Activated CD8-positive, alpha-beta memory T cell treated with anti-CD3 and anti-CD28 coated beads, Interleukin-2, amount 50 U/mL, for 1 hour (primary cell): ENCODE data around the gene LRMDA.
"Not testable (repeated sequence)": the region's sequence is repeated elsewhere in the genome, so short reads cannot be mapped to it uniquely, and the experiment has no call there.

Source experiments
- DNase-seq: peaks from one replicate; pipeline ENCODE4 v3.0.0-alpha.2; 2020; ENCODE audit errors: extremely low read depth

The LRMDA gene

GRCh38 chr10:76049581-76050290, 618.3 kb downstream of the LRMDA start:
- DNase-seq = no peak

- DNase-seq = no peak
These were observed 618.8 kb downstream of the LRMDA start for GRCh38 chr10:76050291-76050625.

GRCh38 chr10:76051007-76051936, 619.8 kb downstream of the LRMDA start:
- no peak for DNase-seq

GRCh38 chr10:76052682-76053503, 621.5 kb downstream of the LRMDA start:
- DNase-seq = no peak

GRCh38 chr10:76055466-76055865, 624.0 kb downstream of the LRMDA start:
- no peak for DNase-seq

- no peak for DNase-seq
These were observed 624.5 kb downstream of the LRMDA start for GRCh38 chr10:76055963-76056362.

- not testable (repeated sequence) for DNase-seq
These were observed 629.6 kb downstream of the LRMDA start for GRCh38 chr10:76060993-76061392.

- no peak for DNase-seq
These were observed 635.0 kb downstream of the LRMDA start for GRCh38 chr10:76066457-76066856.

GRCh38 chr10:76067447-76067846, 636.0 kb downstream of the LRMDA start:
- no peak for DNase-seq

- DNase-seq = no peak
These were observed 637.4 kb downstream of the LRMDA start for GRCh38 chr10:76068856-76069255.

GRCh38 chr10:76070916-76071315, 639.5 kb downstream of the LRMDA start:
- no peak for DNase-seq

GRCh38 chr10:76071653-76072365, 640.4 kb downstream of the LRMDA start:
- no peak for DNase-seq

GRCh38 chr10:76072384-76072783, 641.0 kb downstream of the LRMDA start:
- DNase-seq = no peak

- DNase-seq = no peak
These were observed 642.1 kb downstream of the LRMDA start for GRCh38 chr10:76073524-76073923.

- no peak for DNase-seq
These were observed 643.2 kb downstream of the LRMDA start for GRCh38 chr10:76074659-76075058.

- no peak for DNase-seq
These were observed 649.0 kb downstream of the LRMDA start for GRCh38 chr10:76080451-76080850.

- no peak for DNase-seq
These were observed 649.6 kb downstream of the LRMDA start for GRCh38 chr10:76080991-76081390.

- no peak for DNase-seq
These were observed 650.8 kb downstream of the LRMDA start for GRCh38 chr10:76082232-76082631.

- DNase-seq = no peak
These were observed 651.5 kb downstream of the LRMDA start for GRCh38 chr10:76082956-76083355.

GRCh38 chr10:76085002-76085816, 653.8 kb downstream of the LRMDA start:
- DNase-seq = no peak

- no peak for DNase-seq
These were observed 654.4 kb downstream of the LRMDA start for GRCh38 chr10:76085817-76086167.
